IMR-90 (cell line): ENCODE results near the gene CRTAC1. TPM values are rescaled to one million over a fixed set of nuclear protein-coding genes. Genes with fewer than 3 reads are reported as not detected.

Experiments used
- ATAC-seq: fragments of 200-7000 bp; cut with Tn5 transposase; 2 replicates; pipeline ENCODE4 v1.9.1; 2020; ENCODE audit warnings: low read depth, mild to moderate bottlenecking, moderate library complexity
- BruUV-seq: library from RNA; stranded (reverse); fragments of 400-500 nt; replicated peaks from 2 replicates; lab custom pipeline; 2021; lab: Mats Ljungman, UMichigan
- CTCF ChIA-PET: fragments of 300-600 bp; formaldehyde crosslinking; extraction: SDS; loops from one replicate; lab custom pipeline; 2021; ENCODE audit warnings: antibody characterized with exemption; lab: Yijun Ruan, JAX
- POLR2A ChIA-PET: fragments of 300-600 bp; sonication (Branson Sonifier 250); formaldehyde crosslinking; loops from one replicate; lab custom pipeline; 2022; ENCODE audit warnings: antibody characterized with exemption; ENCODE audit not compliant: unreplicated experiment; lab: Charles Lee
- DNase-seq: peaks from one replicate; pipeline ENCODE4 v3.0.0; 2013
- H2AFZ ChIP-seq: replicated peaks from 2 replicates; pipeline ENCODE3; 2013; ENCODE audit warnings: low read length, mild to moderate bottlenecking; ENCODE audit not compliant: poor library complexity
- H2AK5ac ChIP-seq: 2 replicates; pipeline ENCODE4 v1.6.1; 2013; ENCODE audit warnings: low read depth, low read length, inconsistent platforms
- H2AK9ac ChIP-seq: replicated peaks from 2 replicates; pipeline ENCODE3; 2013; ENCODE audit warnings: mild to moderate bottlenecking, low read depth, low read length, moderate library complexity; ENCODE audit not compliant: poor library complexity
- H2BK120ac ChIP-seq: 2 replicates; pipeline ENCODE4 v1.6.1; 2013; ENCODE audit warnings: low read depth, low read length, inconsistent platforms
- H2BK15ac ChIP-seq: 3 replicates; pipeline ENCODE4 v1.6.1; 2013; ENCODE audit warnings: low read depth, low read length, inconsistent platforms
- H2BK20ac ChIP-seq: 2 replicates; pipeline ENCODE4 v1.6.1; 2013; ENCODE audit warnings: low read depth, mild to moderate bottlenecking, inconsistent platforms, low read length, moderate library complexity
- H2BK5ac ChIP-seq: 2 replicates; pipeline ENCODE4 v1.6.1; 2013; ENCODE audit warnings: mild to moderate bottlenecking, low read depth, low read length, inconsistent platforms; ENCODE audit not compliant: poor library complexity, severe bottlenecking
- H3K14ac ChIP-seq: replicated peaks from 2 replicates; pipeline ENCODE4 v1.6.1; 2013; ENCODE audit warnings: low read depth, low read length, inconsistent platforms
- H3K18ac ChIP-seq: 2 replicates; pipeline ENCODE4 v1.6.1; 2013; ENCODE audit warnings: low read depth, low read length, control low read depth
- H3K23ac ChIP-seq: 2 replicates; pipeline ENCODE4 v1.6.1; 2013; ENCODE audit warnings: low read depth, low read length, inconsistent platforms
- H3K27ac ChIP-seq: 2 replicates; pipeline ENCODE4 v1.5.1; 2013; ENCODE audit warnings: mild to moderate bottlenecking, control low read depth, low read length; ENCODE audit not compliant: insufficient read depth
- H3K27me3 ChIP-seq: 2 replicates; pipeline ENCODE4 v1.6.1; 2013; ENCODE audit warnings: low read length; ENCODE audit not compliant: control insufficient read depth, insufficient read depth
- H3K36me3 ChIP-seq: 2 replicates; pipeline ENCODE4 v1.6.1; 2013; ENCODE audit warnings: low read length, mixed read lengths; ENCODE audit not compliant: control insufficient read depth, insufficient read depth
- H3K4ac ChIP-seq: 2 replicates; pipeline ENCODE4 v1.6.1; 2013; ENCODE audit warnings: low read depth, low read length, inconsistent platforms
- H3K4me1 ChIP-seq: 2 replicates; pipeline ENCODE4 v1.6.1; 2013; ENCODE audit warnings: low read length, mixed read lengths; ENCODE audit not compliant: control insufficient read depth, insufficient read depth
- H3K4me2 ChIP-seq: 2 replicates; pipeline ENCODE4 v1.6.1; 2013; ENCODE audit warnings: low read depth, mild to moderate bottlenecking, control low read depth, low read length, moderate library complexity
- H3K4me3 ChIP-seq: 2 replicates; pipeline ENCODE4 v1.5.1; 2013; ENCODE audit warnings: low read depth, mild to moderate bottlenecking, control low read depth, low read length, moderate library complexity; ENCODE audit not compliant: insufficient read depth
- H3K56ac ChIP-seq: 2 replicates; pipeline ENCODE4 v1.6.1; 2013; ENCODE audit warnings: low read length, inconsistent platforms; ENCODE audit not compliant: insufficient read depth; ENCODE audit errors: extremely low read depth
- H3K79me1 ChIP-seq, 2 experiments: 2 replicates each; pipeline ENCODE4 v1.6.1; 2013; ENCODE audit warnings: low read length in 2 of 2, inconsistent platforms in 1 of 2, low read depth in 1 of 2
- H3K9ac ChIP-seq: 2 replicates; pipeline ENCODE4 v1.6.1; 2013; ENCODE audit warnings: low read depth, low read length, control low read depth
- H3K9me1 ChIP-seq: 2 replicates; pipeline ENCODE4 v1.6.1; 2013; ENCODE audit warnings: low read length, inconsistent platforms; ENCODE audit not compliant: insufficient read depth
- H3K9me3 ChIP-seq: 2 replicates; pipeline ENCODE4 v1.6.1; 2013; ENCODE audit warnings: low read length; ENCODE audit not compliant: control insufficient read depth, insufficient read depth
- H4K20me1 ChIP-seq: 2 replicates; pipeline ENCODE4 v1.6.1; 2013; ENCODE audit warnings: low read length, inconsistent platforms; ENCODE audit not compliant: insufficient read depth
- H4K5ac ChIP-seq: 2 replicates; pipeline ENCODE4 v1.6.1; 2013; ENCODE audit warnings: mild to moderate bottlenecking, low read depth, low read length, control low read depth
- H4K8ac ChIP-seq, 2 experiments: 2 replicates each; pipeline ENCODE4 v1.6.1; 2013; ENCODE audit warnings: low read depth in 2 of 2, low read length in 2 of 2, control low read depth in 1 of 2, inconsistent platforms in 1 of 2
- H4K91ac ChIP-seq: 2 replicates; pipeline ENCODE4 v1.6.1; 2013; ENCODE audit warnings: low read depth, low read length, inconsistent platforms; ENCODE audit not compliant: insufficient read depth
- CEBPB ChIP-seq: IDR thresholded peaks from 2 replicates; pipeline ENCODE4 v1.6.1; 2012; ENCODE audit warnings: low read depth, low read length, improper control_type of control experiment
- MAFK ChIP-seq: IDR thresholded peaks from 2 replicates; pipeline ENCODE4 v1.6.1; 2012; ENCODE audit warnings: low read depth, low read length, improper control_type of control experiment
- MAZ ChIP-seq: IDR thresholded peaks from 2 replicates; pipeline ENCODE4 v1.6.1; 2012; ENCODE audit warnings: low read depth, mild to moderate bottlenecking, low read length, improper control_type of control experiment, moderate library complexity, borderline replicate concordance
- RFX5 ChIP-seq: IDR thresholded peaks from 2 replicates; pipeline ENCODE4 v1.8.0; 2012; ENCODE audit warnings: low read depth, mild to moderate bottlenecking, low read length, moderate library complexity
- WGBS, 2 experiments: methylation state at CpG; one replicate each; pipeline versions ENCODE4 v1.1.5 to v1.1.7; 2013; ENCODE audit warnings: missing lambda C conversion rate in 2 of 2; ENCODE audit not compliant: insufficient read length in 1 of 2; ENCODE audit errors: extremely low coverage in 2 of 2; 5-methylcytosine and 5-hydroxymethylcytosine counted together
- dilution Hi-C: fragments of 300-500 bp; cut with HindIII; formaldehyde crosslinking; loops from one replicate; pipeline ENCODE4 v1.14.3; 2018; ENCODE audit warnings: low sequenced_read_pairs; ENCODE audit not compliant: unreplicated experiment
- in situ Hi-C: fragments of 300-500 bp; cut with MboI; formaldehyde crosslinking; loops from 3 replicates; pipeline ENCODE4 v1.14.3; 2019; ENCODE audit warnings: low sequenced_read_pairs, inconsistent platforms, mixed read lengths
- intact Hi-C: fragments of 100-400 bp; cut with micrococcal nuclease; formaldehyde crosslinking; loops from 2 replicates; pipeline ENCODE4 v1.10.0; 2022
- polyA plus RNA-seq, 3 experiments: library from polyadenylated mRNA; depleted of rRNA; stranded (reverse); fragments of >200 nt; gene quantifications; 2 replicates each; pipeline ENCODE4 v1.2.3, GENCODE V29; 2012; ENCODE audit warnings: low replicate concordance in 1 of 3
- total RNA-seq: library from RNA; depleted of rRNA; stranded (reverse); fragments of >200 nt; gene quantifications from 2 replicates; pipeline ENCODE4 v1.2.3, GENCODE V29; 2012
- TF ChIP-seq, protein P1 (sequence below): fragments of 150-350 bp; IDR thresholded peaks from 2 replicates; pipeline ENCODE4 v1.6.1; 2016; ENCODE audit warnings: low read depth, mild to moderate bottlenecking, low read length, moderate library complexity, borderline replicate concordance

CRTAC1 gene
- total and polyA plus RNA-seq, 2 of the 4 experiments (the other 2 are of a cell fraction), result not detected

DNA sequence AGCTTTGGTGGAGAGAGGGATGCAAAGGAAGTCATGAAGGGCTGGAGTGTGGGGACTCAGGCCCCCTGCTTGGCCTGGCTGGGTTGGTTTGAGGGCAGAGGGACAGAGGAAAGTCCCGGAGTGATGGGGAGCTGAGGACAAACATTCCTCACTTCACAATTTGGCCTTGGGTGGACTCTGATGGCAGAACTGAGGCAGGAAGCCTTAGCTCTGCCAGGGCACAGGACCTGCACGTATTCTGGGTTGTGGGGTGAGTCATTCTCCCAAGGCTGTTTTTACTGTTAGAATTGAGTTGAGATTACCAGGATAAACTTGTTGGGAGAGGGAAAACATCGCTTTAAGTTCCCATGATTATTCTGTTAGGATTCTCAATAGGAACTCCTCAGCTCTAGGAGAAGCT, 178.1 kb downstream of the CRTAC1 start:
- no peaks in the 10 kb centered on the region for H3K36me3 ChIP-seq
- intact Hi-C loops, result no loop called here
- peaks cover 35% of the 10 kb centered on the region for H3K27me3 ChIP-seq
- H3K23ac ChIP-seq, result no peak overlapping the region
- BruUV-seq, result no TSS peak
- CTCF ChIA-PET, result no interaction called here
- H2AK5ac ChIP-seq, result no peak overlapping the region
- peak overlapping the region; percentile 10 for H2AFZ ChIP-seq
- H3K9ac ChIP-seq, result no peak overlapping the region
- no peak overlapping the region for H2AK9ac ChIP-seq
- no peaks in the 10 kb centered on the region for H3K9me1 ChIP-seq
- H4K5ac ChIP-seq, result no peak overlapping the region
- H4K91ac ChIP-seq, result no peak overlapping the region
- H4K20me1 ChIP-seq, result no peaks in the 10 kb centered on the region; the same call in 1 of the 2 replicates
- no peaks in the 10 kb centered on the region for H3K9me3 ChIP-seq
- TF ChIP-seq RFX5 (no peak), MAZ (no peak), MAFK (no peak), CEBPB (no peak)
- TF ChIP-seq, protein P1, sequence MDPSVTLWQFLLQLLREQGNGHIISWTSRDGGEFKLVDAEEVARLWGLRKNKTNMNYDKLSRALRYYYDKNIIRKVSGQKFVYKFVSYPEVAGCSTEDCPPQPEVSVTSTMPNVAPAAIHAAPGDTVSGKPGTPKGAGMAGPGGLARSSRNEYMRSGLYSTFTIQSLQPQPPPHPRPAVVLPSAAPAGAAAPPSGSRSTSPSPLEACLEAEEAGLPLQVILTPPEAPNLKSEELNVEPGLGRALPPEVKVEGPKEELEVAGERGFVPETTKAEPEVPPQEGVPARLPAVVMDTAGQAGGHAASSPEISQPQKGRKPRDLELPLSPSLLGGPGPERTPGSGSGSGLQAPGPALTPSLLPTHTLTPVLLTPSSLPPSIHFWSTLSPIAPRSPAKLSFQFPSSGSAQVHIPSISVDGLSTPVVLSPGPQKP, result no peak
- DNase-seq (no peak), ATAC-seq (no peak)
- in situ Hi-C loops, result no loop called here
- H3K56ac ChIP-seq, result no peak overlapping the region
- no peak overlapping the region for H3K4me2 ChIP-seq
- H3K4me1 ChIP-seq, result no peaks in the 10 kb centered on the region
- no peak overlapping the region for H2BK15ac ChIP-seq
- H3K14ac ChIP-seq, result no peak overlapping the region
- no peak overlapping the region for H2BK120ac ChIP-seq
- no peak overlapping the region for H3K18ac ChIP-seq
- H2BK20ac ChIP-seq, result no peak overlapping the region
- no peaks in the 10 kb centered on the region for H3K79me1 ChIP-seq
- POLR2A ChIA-PET, result no interaction called here
- no peak overlapping the region for H3K4me3 ChIP-seq
- WGBS, 2 experiments, result no CpG with 5 or more reads among the region's 3 CpGs
- no peak overlapping the region for H2BK5ac ChIP-seq
- no peak overlapping the region for H3K4ac ChIP-seq
- H3K27ac ChIP-seq, result no peak overlapping the region
- dilution Hi-C loops, result no loop called here
- no peak overlapping the region for H4K8ac ChIP-seq
